CD4-positive, CD25-positive, alpha-beta regulatory T cell (primary cell): ENCODE measurements around the gene CXCL17. TPM values are rescaled to one million over a fixed set of nuclear protein-coding genes. Genes with fewer than 3 reads are reported as not detected.
"Not testable (repeated sequence)": the region's sequence is repeated elsewhere in the genome, so short reads cannot be mapped to it uniquely, and the experiment has no call there.

Experiments used
- ATAC-seq, 2 donors: fragments of 150-1000 bp; cut with Tn5 transposase; one replicate each; pipeline ENCODE4 v1.10.0; 2021; ENCODE audit warnings: low read depth in 2 of 2, moderate number of reproducible peaks in 2 of 2, moderate library complexity in 1 of 2
- DNase-seq, 3 donors: peaks; one replicate each; pipeline versions ENCODE4 v3.0.0 to v3.0.0-alpha.2; 2012 to 2022; ENCODE audit warnings: mixed read lengths in 1 of 3
- H3K27ac ChIP-seq: one replicate; pipeline ENCODE4 v1.7.0; 2013; ENCODE audit warnings: mild to moderate bottlenecking, low read length; ENCODE audit not compliant: insufficient read depth, poor library complexity, severe bottlenecking
- H3K27me3 ChIP-seq: one replicate; pipeline ENCODE4 v1.7.0; 2013; ENCODE audit warnings: low read length; ENCODE audit not compliant: control insufficient read depth, insufficient read depth
- H3K36me3 ChIP-seq: one replicate; pipeline ENCODE4 v1.7.0; 2013; ENCODE audit warnings: mild to moderate bottlenecking, low read length, moderate library complexity; ENCODE audit not compliant: control insufficient read depth, insufficient read depth
- H3K4me1 ChIP-seq: 2 replicates; pipeline ENCODE4 v1.7.0; 2013; ENCODE audit warnings: mild to moderate bottlenecking, low read length; ENCODE audit not compliant: insufficient read depth, control insufficient read depth, poor library complexity, severe bottlenecking
- H3K4me3 ChIP-seq: one replicate; pipeline ENCODE4 v1.7.0; 2013; ENCODE audit warnings: low read depth, mild to moderate bottlenecking, low read length, moderate library complexity
- H3K9me3 ChIP-seq, 2 experiments: 1 replicate in 1 of 2; 2 replicates in 1 of 2; pipeline ENCODE4 v1.7.0; 2013; ENCODE audit warnings: low read length in 2 of 2, mild to moderate bottlenecking in 1 of 2, moderate library complexity in 1 of 2; ENCODE audit not compliant: control insufficient read depth in 2 of 2
- H3K27ac Mint-ChIP-seq, 3 donors: one replicate each; pipeline ENCODE4 v1.8.0; 2020 to 2022; ENCODE audit warnings: mild to moderate bottlenecking in 3 of 3, mixed read lengths in 3 of 3, moderate library complexity in 2 of 3
- H3K27me3 Mint-ChIP-seq: one replicate; pipeline ENCODE4 v1.8.0; 2022; ENCODE audit warnings: mild to moderate bottlenecking, mixed read lengths
- H3K36me3 Mint-ChIP-seq: one replicate; pipeline ENCODE4 v1.8.0; 2020; ENCODE audit warnings: mixed read lengths
- H3K4me1 Mint-ChIP-seq, 4 donors: one replicate each; pipeline ENCODE4 v1.8.0; 2020 to 2022; ENCODE audit warnings: mixed read lengths in 4 of 4, mild to moderate bottlenecking in 1 of 4
- H3K4me3 Mint-ChIP-seq, 4 donors: one replicate each; pipeline ENCODE4 v1.8.0; 2020 to 2022; ENCODE audit warnings: mild to moderate bottlenecking in 4 of 4, mixed read lengths in 4 of 4, moderate library complexity in 3 of 4
- H3K9me3 Mint-ChIP-seq, 7 donors: one replicate each; pipeline ENCODE4 v1.8.0; 2020 to 2022; ENCODE audit warnings: mixed read lengths in 7 of 7, mild to moderate bottlenecking in 3 of 7, moderate library complexity in 2 of 7
- polyA plus RNA-seq, 4 donors: library from polyadenylated mRNA; unstranded; fragments of 300-500 nt; fragmentation: Illumina TruSeq; gene quantifications; one replicate each; pipeline ENCODE4 v1.2.3, GENCODE V29; 2021
- total RNA-seq: library from RNA; stranded (reverse); gene quantifications from one replicate; pipeline ENCODE4 v1.2.3, GENCODE V29; 2022

The CXCL17 gene
- total and polyA plus RNA-seq, 5 donors from 2014 or later, result 0.28 TPM; not detected in 4

- not testable (repeated sequence) for H3K9me3 ChIP-seq, H3K27ac ChIP-seq, H3K36me3 Mint-ChIP-seq, H3K36me3 ChIP-seq, H3K4me3 ChIP-seq, ATAC-seq, H3K27me3 Mint-ChIP-seq, H3K4me3 Mint-ChIP-seq, H3K9me3 Mint-ChIP-seq, H3K4me1 Mint-ChIP-seq, H3K4me1 ChIP-seq, H3K27me3 ChIP-seq, DNase-seq, H3K27ac Mint-ChIP-seq
These were observed 18.5 kb upstream of the CXCL17 start for GRCh38 chr19:42461231-42461630.

- Mint-ChIP-seq H3K27ac (no peak overlapping the region), H3K27me3 (no peaks in the 10 kb centered on the region)
These were observed 17.2 kb upstream of the CXCL17 start for GRCh38 chr19:42459926-42460325.

GRCh38 chr19:42455621-42456081 is 12.9 kb upstream of the CXCL17 start:
- Histone ChIP-seq H3K9me3 (no peaks in the 10 kb centered on the region), H3K27me3 (no peaks in the 10 kb centered on the region), H3K27ac (no peak overlapping the region), H3K4me1 (peaks cover 12% of the 10 kb centered on the region), H3K36me3 (no peaks in the 10 kb centered on the region), H3K4me3 (no peak overlapping the region)
- Mint-ChIP-seq H3K27ac (peak overlapping the region in 1 of 3 donors; percentile 65), H3K4me3 (no peak overlapping the region), H3K9me3 (no peaks in the 10 kb centered on the region), H3K27me3 (peaks cover 8% of the 10 kb centered on the region), H3K4me1 (peaks cover 13 to 44% (median 16%) of the 10 kb centered on the region in 4 donors), H3K36me3 (no peaks in the 10 kb centered on the region)
- ATAC-seq, result no peak
- DNase-seq, result peak in 1 of 3 donors; percentile 16

More at GRCh38 chr19:42459926-42460325, 17.2 kb upstream of the CXCL17 start:
- no peaks in the 10 kb centered on the region for H3K36me3 ChIP-seq
- no peak for DNase-seq
- no peaks in the 10 kb centered on the region for H3K27me3 ChIP-seq
- Mint-ChIP-seq H3K4me3 (no peak overlapping the region), H3K36me3 (no peaks in the 10 kb centered on the region), H3K4me1 (peaks cover 6 to 15% (median 10%) of the 10 kb centered on the region in 4 donors), H3K9me3 (no peaks in the 10 kb centered on the region)
- no peak for ATAC-seq
- H3K4me1 ChIP-seq, result peaks cover 7% of the 10 kb centered on the region
- no peak overlapping the region for H3K4me3 ChIP-seq
- H3K27ac ChIP-seq, result no peak overlapping the region
- H3K9me3 ChIP-seq, result no peaks in the 10 kb centered on the region

- no peak for ATAC-seq
- H3K27ac Mint-ChIP-seq, result peak overlapping the region in 1 of 3 donors; percentile 96
These were observed 12.3 kb upstream of the CXCL17 start for GRCh38 chr19:42455086-42455485.

GRCh38 chr19:42452590-42452989 is 9.8 kb upstream of the CXCL17 start:
- ATAC-seq (no peak), DNase-seq (no peak)
- Mint-ChIP-seq H3K27me3 (peaks cover 8% of the 10 kb centered on the region), H3K9me3 (no peaks in the 10 kb centered on the region), H3K27ac (peak overlapping the region in 2 of 3 donors; percentile 16 to 72), H3K4me1 (peaks cover 13 to 41% (median 16%) of the 10 kb centered on the region in 4 donors), H3K4me3 (no peak overlapping the region), H3K36me3 (no peaks in the 10 kb centered on the region)
- peaks cover 26% of the 10 kb centered on the region for H3K4me1 ChIP-seq
- H3K27ac ChIP-seq, result no peak overlapping the region
- no peak overlapping the region for H3K4me3 ChIP-seq
- no peaks in the 10 kb centered on the region for H3K9me3 ChIP-seq
- H3K27me3 ChIP-seq, result no peaks in the 10 kb centered on the region
- H3K36me3 ChIP-seq, result no peaks in the 10 kb centered on the region

More at GRCh38 chr19:42455086-42455485, 12.3 kb upstream of the CXCL17 start:
- no peaks in the 10 kb centered on the region for H3K9me3 Mint-ChIP-seq
- no peaks in the 10 kb centered on the region for H3K27me3 ChIP-seq
- no peak overlapping the region for H3K27ac ChIP-seq
- H3K4me1 Mint-ChIP-seq, result peaks cover 13 to 44% (median 16%) of the 10 kb centered on the region in 4 donors
- no peak for DNase-seq
- H3K27me3 Mint-ChIP-seq, result peaks cover 8% of the 10 kb centered on the region
- no peaks in the 10 kb centered on the region for H3K9me3 ChIP-seq
- no peak overlapping the region for H3K4me3 Mint-ChIP-seq
- peaks cover 17% of the 10 kb centered on the region for H3K4me1 ChIP-seq
- no peaks in the 10 kb centered on the region for H3K36me3 Mint-ChIP-seq
- H3K36me3 ChIP-seq, result no peaks in the 10 kb centered on the region
- no peak overlapping the region for H3K4me3 ChIP-seq

- Histone ChIP-seq H3K27me3 (no peaks in the 10 kb centered on the region), H3K4me3 (peak overlapping the region; percentile 70), H3K36me3 (no peaks in the 10 kb centered on the region), H3K27ac (peak overlapping the region; percentile 86), H3K9me3 (no peaks in the 10 kb centered on the region), H3K4me1 (peaks cover 20% of the 10 kb centered on the region)
- no peak overlapping the region for H3K4me3 Mint-ChIP-seq
- no peaks in the 10 kb centered on the region for H3K9me3 Mint-ChIP-seq
- no peak overlapping the region for H3K27ac Mint-ChIP-seq
- peaks cover 10 to 34% (median 12%) of the 10 kb centered on the region in 4 donors for H3K4me1 Mint-ChIP-seq
- no peaks in the 10 kb centered on the region for H3K36me3 Mint-ChIP-seq
- ATAC-seq (peak; percentile 100), DNase-seq (peak; percentile 70 to 97 (median 90))
- peaks cover 8% of the 10 kb centered on the region for H3K27me3 Mint-ChIP-seq
These were observed 7.7 kb upstream of the CXCL17 start for GRCh38 chr19:42450314-42450934.

GRCh38 chr19:42448306-42448705 is 5.6 kb upstream of the CXCL17 start:
- H3K4me3 Mint-ChIP-seq, H3K27me3 ChIP-seq, DNase-seq, H3K4me3 ChIP-seq, H3K27ac ChIP-seq, H3K36me3 Mint-ChIP-seq, H3K9me3 Mint-ChIP-seq, H3K9me3 ChIP-seq, H3K27ac Mint-ChIP-seq, H3K27me3 Mint-ChIP-seq, ATAC-seq, H3K36me3 ChIP-seq: not testable (repeated sequence)
- H3K4me1 ChIP-seq, result peaks cover 19% of the 10 kb centered on the region
- peaks cover 0 to 17% (median under 1%) of the 10 kb centered on the region in 4 donors for H3K4me1 Mint-ChIP-seq

GRCh38 chr19:42445948-42446347 is 3.2 kb upstream of the CXCL17 start:
- Mint-ChIP-seq H3K27me3 (peaks cover 6% of the 10 kb centered on the region), H3K4me1 (peaks cover 0 to 9% (median 5%) of the 10 kb centered on the region in 4 donors), H3K9me3 (no peaks in the 10 kb centered on the region), H3K36me3 (no peaks in the 10 kb centered on the region), H3K4me3 (no peak overlapping the region), H3K27ac (peak overlapping the region in 1 of 3 donors; percentile 39)
- Histone ChIP-seq H3K27ac (no peak overlapping the region), H3K4me3 (no peak overlapping the region), H3K27me3 (no peaks in the 10 kb centered on the region), H3K36me3 (no peaks in the 10 kb centered on the region), H3K4me1 (peaks cover 20% of the 10 kb centered on the region), H3K9me3 (no peaks in the 10 kb centered on the region)
- ATAC-seq (no peak), DNase-seq (no peak)
